ENCODE measurements around the gene SCARB1.

- TF ChIP-seq CTCF (IDR thresholded peaks at IDR 0.05) (no peak), POLR2A (IDR thresholded peaks at IDR 0.05) (no peak)
Measured at GRCh38 chr12:124784871-124785572, 78.6 kb downstream of the SCARB1 start.

Measured in tibial nerve (tissue), 3 donors.